Activated CD4-positive, alpha-beta T cell treated with anti-CD3 and anti-CD28 coated beads, Interleukin-2, amount 10 ng/mL, durations not matched to agents 7 days and 5 days (primary cell): ENCODE measurements around the gene VPS13D. TPM values are rescaled to one million over a fixed set of nuclear protein-coding genes. Genes with fewer than 3 reads are reported as not detected.
"Not testable (repeated sequence)": the region's sequence is repeated elsewhere in the genome, so short reads cannot be mapped to it uniquely, and the experiment has no call there.

ENCODE experiments used
- CTCF ChIA-PET: fragments of 350-600 bp; sonication (Branson Sonifier 250); formaldehyde crosslinking; loops from one replicate; lab custom pipeline; 2021; ENCODE audit warnings: antibody characterized with exemption; lab: Charles Lee
- POLR2A ChIA-PET: fragments of 350-600 bp; sonication (Branson Sonifier 250); formaldehyde crosslinking; loops from one replicate; lab custom pipeline; 2021; ENCODE audit warnings: antibody characterized with exemption; lab: Charles Lee
- DNase-seq: peaks from one replicate; pipeline ENCODE4 v3.0.0-alpha.2; 2020
- H3K27ac Mint-ChIP-seq: one replicate; pipeline ENCODE4 v1.8.0; 2021; ENCODE audit warnings: mild to moderate bottlenecking, moderate library complexity, mixed read lengths
- H3K27me3 Mint-ChIP-seq: one replicate; pipeline ENCODE4 v1.8.0; 2021; ENCODE audit warnings: mixed read lengths
- H3K36me3 Mint-ChIP-seq: one replicate; pipeline ENCODE4 v1.8.0; 2021; ENCODE audit warnings: low read depth, mixed read lengths
- H3K4me1 Mint-ChIP-seq: one replicate; pipeline ENCODE4 v1.8.0; 2021; ENCODE audit warnings: mixed read lengths
- H3K4me3 Mint-ChIP-seq: one replicate; pipeline ENCODE4 v1.8.0; 2021; ENCODE audit warnings: mild to moderate bottlenecking, moderate library complexity, mixed read lengths
- H3K9me3 Mint-ChIP-seq: one replicate; pipeline ENCODE4 v1.8.0; 2021; ENCODE audit warnings: mixed read lengths
- total RNA-seq, 2 experiments: library from RNA; stranded (reverse); gene quantifications; one replicate each; pipeline ENCODE4 v1.2.3, GENCODE V29; 2021

The VPS13D gene
- total RNA-seq, 2 experiments from 2014 or later = 34.0 to 41.9 TPM

DNA sequence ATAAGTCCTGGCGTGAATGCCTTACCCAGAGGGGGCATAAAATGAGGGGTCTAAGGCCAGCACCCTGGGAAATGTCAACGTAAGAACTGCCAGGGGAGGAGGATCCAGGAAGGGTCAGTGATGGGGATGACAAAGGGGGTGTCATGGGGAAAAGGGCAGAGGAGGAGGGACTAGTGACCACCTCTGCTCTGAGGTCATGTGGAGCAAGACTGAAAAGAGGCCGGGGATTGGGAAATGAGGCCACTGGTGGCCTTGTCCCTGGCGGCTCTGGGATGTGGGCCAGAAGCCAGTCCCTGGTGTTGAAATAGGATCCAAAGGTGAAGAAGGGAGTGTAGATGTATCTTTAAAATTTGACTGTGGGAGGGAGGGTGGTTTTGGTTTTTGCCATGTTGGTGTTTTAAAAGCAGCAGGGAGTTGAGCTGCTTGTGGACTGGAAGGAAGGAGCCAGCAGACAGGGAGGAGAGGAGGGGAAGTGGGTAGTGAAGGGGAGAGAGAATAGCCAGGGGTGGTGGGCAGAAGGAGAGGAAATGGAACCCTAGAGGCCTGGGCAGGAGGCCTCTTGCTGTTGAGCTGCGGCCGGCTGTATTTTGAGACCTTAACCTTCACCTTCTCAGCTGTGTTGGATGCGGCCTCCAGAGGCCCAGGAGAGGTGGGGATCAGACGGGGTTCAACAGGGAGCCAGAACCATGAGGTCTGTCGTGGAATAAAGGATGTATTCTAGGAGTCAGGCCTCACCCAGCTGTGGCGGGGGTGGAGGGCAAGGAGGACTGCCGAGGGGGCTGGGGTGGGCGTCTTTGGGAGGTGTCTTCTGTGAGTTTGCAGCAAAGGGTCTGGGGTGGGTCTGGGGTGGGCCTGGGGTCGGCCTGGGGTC, 295.7 kb downstream of the VPS13D start:
- Mint-ChIP-seq H3K27me3 (no peaks in the 10 kb centered on the region), H3K27ac (no peak overlapping the region), H3K4me3 (no peak overlapping the region), H3K4me1 (peaks cover 14% of the 10 kb centered on the region), H3K36me3 (no peaks in the 10 kb centered on the region), H3K9me3 (peaks cover 5% of the 10 kb centered on the region)
- CTCF ChIA-PET = interaction anchor here (1.3 kb wide), 2 partner anchors 15 to 50 kb away, joined by 3 read pairs; no protein-coding TSS in a partner anchor
- POLR2A ChIA-PET = interaction anchor here (0.6 kb wide), 1 partner anchor 137 kb away, joined by 3 read pairs; no protein-coding TSS in a partner anchor
- no peak for DNase-seq

DNA sequence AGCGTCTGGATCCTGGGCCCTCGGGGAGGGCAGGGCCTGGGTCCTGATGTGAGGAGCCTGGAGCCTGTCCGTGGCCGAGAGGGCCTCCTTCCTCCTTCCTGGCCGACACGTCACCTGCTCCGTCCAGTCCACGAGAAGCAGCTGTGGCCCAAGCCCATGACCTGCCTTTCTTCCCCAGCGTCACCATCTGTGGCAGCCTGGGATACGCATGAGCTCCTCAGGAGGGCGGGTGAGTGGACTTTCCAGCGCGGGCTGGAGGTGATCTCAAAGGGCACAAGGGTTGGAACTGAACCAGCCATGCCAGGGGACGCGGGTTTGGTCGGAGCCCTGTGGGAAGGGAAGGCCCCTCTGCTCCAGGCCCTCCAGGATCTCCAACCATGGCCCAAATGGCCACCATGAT, 297.7 kb downstream of the VPS13D start:
- ChIA-PET POLR2A (no interaction called here), CTCF (interaction anchor here (0.6 to 1.2 kb wide), 2 partner anchors 92 to 275 kb away, joined by 3 read pairs; no protein-coding TSS in a partner anchor)
- Mint-ChIP-seq H3K4me1 (peaks cover 14% of the 10 kb centered on the region), H3K36me3 (peaks cover 3% of the 10 kb centered on the region), H3K4me3 (no peak overlapping the region), H3K27ac (no peak overlapping the region), H3K27me3 (no peaks in the 10 kb centered on the region), H3K9me3 (peaks cover 5% of the 10 kb centered on the region)
- DNase-seq = no peak

DNA sequence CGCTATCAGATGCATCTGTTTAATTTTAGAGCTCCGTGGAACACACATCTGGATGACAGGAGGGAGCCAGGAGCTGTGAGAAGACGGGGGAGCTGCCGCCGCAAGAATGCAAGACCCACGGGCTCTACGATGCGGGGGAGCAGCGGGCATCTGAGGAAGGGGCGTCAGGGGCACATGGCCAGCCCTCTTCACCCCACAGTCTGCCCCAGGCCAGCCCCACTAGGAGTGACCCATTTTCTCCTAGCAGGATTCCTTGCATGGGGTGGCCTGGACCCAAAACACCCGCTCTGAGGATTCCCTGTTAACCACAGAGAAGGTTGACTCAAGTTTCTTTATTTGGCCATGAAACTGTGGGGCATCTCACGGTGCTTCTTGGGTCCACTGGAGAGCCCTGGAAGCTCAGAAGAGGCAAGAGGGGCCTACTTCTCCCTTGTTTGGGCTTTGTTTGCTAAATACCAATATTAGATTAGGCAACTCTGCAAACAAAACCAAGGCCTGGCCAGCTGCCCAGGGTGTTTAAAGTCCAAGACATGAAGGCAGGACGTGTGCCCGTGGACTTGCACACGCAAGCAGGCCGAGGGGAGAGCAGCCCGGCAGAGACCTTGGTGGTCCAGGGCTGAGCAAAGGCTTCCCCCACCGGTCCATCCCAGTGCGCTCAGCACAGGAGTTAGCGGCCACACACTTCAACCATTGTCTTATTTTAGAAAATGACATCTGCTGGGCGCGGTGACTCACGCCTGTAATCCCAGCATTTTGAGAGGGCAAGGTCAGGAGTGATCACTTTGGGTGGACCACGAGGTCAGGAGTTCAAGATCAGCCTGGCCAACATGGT, 298.4 kb downstream of the VPS13D start:
- DNase-seq = no peak
- peaks cover 14% of the 10 kb centered on the region for H3K4me1 Mint-ChIP-seq
- H3K4me3 Mint-ChIP-seq = no peak overlapping the region
- H3K9me3 Mint-ChIP-seq = peaks cover 5% of the 10 kb centered on the region
- POLR2A ChIA-PET = no interaction called here
- peaks cover 3% of the 10 kb centered on the region for H3K36me3 Mint-ChIP-seq
- H3K27me3 Mint-ChIP-seq = no peaks in the 10 kb centered on the region
- CTCF ChIA-PET = no interaction called here
- peak overlapping the region; percentile 5 for H3K27ac Mint-ChIP-seq

DNA sequence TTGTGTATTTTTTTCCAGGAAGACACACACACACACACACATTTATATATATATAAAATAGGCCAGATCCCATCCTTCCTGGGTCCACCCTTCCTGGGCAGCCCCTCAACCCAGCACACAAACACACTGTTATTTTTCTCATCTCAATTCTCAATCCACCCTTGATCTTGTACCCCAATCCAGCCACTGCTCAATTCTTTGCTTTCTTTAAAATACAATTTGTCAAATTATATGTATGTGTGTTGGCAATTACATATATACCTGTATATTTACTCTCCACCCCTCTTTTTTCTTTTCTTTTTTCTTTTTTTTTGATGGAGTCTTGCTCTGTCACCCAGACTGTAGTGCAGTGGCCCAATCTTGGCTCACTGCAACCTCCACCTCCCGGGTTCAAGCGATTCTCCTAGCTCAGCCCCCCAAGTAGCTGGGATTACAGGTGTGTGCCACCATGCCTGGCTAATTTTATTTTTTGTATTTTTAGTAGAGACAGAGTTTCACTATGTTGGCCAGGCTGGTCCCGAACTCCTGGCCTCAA, 299.9 kb downstream of the VPS13D start:
- POLR2A ChIA-PET = no interaction called here
- H3K36me3 Mint-ChIP-seq = peaks cover 5% of the 10 kb centered on the region
- no peaks in the 10 kb centered on the region for H3K27me3 Mint-ChIP-seq
- H3K27ac Mint-ChIP-seq = peak overlapping the region; percentile 26
- CTCF ChIA-PET = interaction anchor here (0.8 to 1.5 kb wide), 3 partner anchors 11 to 83 kb away, joined by 3 read pairs; no protein-coding TSS in a partner anchor
- no peak for DNase-seq
- peaks cover 16% of the 10 kb centered on the region for H3K4me1 Mint-ChIP-seq
- no peaks in the 10 kb centered on the region for H3K9me3 Mint-ChIP-seq
- H3K4me3 Mint-ChIP-seq = no peak overlapping the region

GRCh38 chr1:12530462-12531178, 300.8 kb downstream of the VPS13D start:
- no peak overlapping the region for H3K4me3 Mint-ChIP-seq
- peaks cover 11% of the 10 kb centered on the region for H3K36me3 Mint-ChIP-seq
- ChIA-PET POLR2A (no interaction called here), CTCF (interaction anchor here (0.8 to 1.5 kb wide), 2 partner anchors 12 to 82 kb away, joined by 3 read pairs; no protein-coding TSS in a partner anchor)
- H3K4me1 Mint-ChIP-seq = peaks cover 9% of the 10 kb centered on the region
- no peak overlapping the region for H3K27ac Mint-ChIP-seq
- DNase-seq = no peak
- H3K9me3 Mint-ChIP-seq = peaks cover 4% of the 10 kb centered on the region
- no peaks in the 10 kb centered on the region for H3K27me3 Mint-ChIP-seq

- peaks cover 7% of the 10 kb centered on the region for H3K9me3 Mint-ChIP-seq
- CTCF ChIA-PET = interaction anchor here (1.5 kb wide), 1 partner anchor 82 kb away, joined by 3 read pairs; no protein-coding TSS in a partner anchor
- DNase-seq = no peak
- peaks cover 9% of the 10 kb centered on the region for H3K4me1 Mint-ChIP-seq
- no peak overlapping the region for H3K27ac Mint-ChIP-seq
- POLR2A ChIA-PET = no interaction called here
- peaks cover 14% of the 10 kb centered on the region for H3K36me3 Mint-ChIP-seq
- H3K4me3 Mint-ChIP-seq = no peak overlapping the region
- H3K27me3 Mint-ChIP-seq = no peaks in the 10 kb centered on the region
Observed at GRCh38 chr1:12531179-12531499, 301.3 kb downstream of the VPS13D start.

DNA sequence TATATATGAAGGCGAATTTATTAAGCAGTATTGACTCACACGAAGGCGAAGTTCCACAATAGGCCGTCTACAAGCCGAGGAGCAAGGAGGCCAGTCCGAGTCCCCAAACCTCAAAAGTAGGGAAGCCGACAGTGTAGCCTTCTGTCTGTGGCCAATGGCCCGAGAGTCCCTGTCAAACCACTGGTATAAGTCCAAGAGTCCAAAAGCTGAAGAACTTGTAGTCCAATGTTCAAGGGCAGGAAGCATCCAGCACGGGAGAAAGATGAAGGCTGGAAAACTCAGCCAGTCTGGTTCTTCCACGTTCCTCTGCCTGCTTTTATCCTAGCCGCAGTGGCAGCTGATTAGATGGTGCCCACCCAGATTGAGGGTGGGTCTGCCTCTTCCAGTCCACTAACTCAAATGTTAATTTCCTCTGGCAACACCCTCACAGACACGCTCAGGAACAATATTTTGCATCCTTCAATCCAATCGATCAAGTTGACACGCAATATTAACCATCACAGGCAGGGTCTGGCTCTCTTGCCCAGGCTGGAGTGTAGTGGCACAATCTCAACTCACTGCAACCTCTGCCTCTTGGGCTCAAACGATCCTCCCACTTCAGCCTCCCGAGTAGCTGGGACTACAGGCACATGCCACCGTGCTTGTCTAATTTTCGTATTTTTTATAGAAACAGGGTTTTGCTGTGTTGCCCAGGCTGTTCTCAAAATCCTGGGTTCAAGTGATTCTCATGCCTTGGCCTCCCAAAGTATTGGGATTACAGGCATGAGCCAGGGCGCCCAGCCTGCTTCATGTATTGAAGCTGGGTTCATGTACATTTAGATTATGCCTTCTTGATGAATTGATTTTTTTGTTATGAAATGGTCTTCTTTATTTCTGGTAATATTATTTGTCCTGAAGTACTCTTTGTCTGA, 302.8 kb downstream of the VPS13D start:
- CTCF ChIA-PET = no interaction called here
- Mint-ChIP-seq H3K9me3 (peaks cover 19% of the 10 kb centered on the region), H3K27ac (no peak overlapping the region), H3K36me3 (peaks cover 26% of the 10 kb centered on the region), H3K4me3 (no peak overlapping the region), H3K27me3 (no peaks in the 10 kb centered on the region), H3K4me1 (peaks cover 16% of the 10 kb centered on the region)
- POLR2A ChIA-PET = no interaction called here
- no peak for DNase-seq

- Mint-ChIP-seq H3K9me3 (peaks cover 22% of the 10 kb centered on the region), H3K27me3 (no peaks in the 10 kb centered on the region), H3K36me3 (peaks cover 28% of the 10 kb centered on the region), H3K4me3 (no peak overlapping the region), H3K27ac (no peak overlapping the region), H3K4me1 (peaks cover 9% of the 10 kb centered on the region)
- ChIA-PET POLR2A (no interaction called here), CTCF (no interaction called here)
- DNase-seq = no peak
Observed at GRCh38 chr1:12536023-12536639, 306.3 kb downstream of the VPS13D start.

GRCh38 chr1:12537294-12537693, 307.5 kb downstream of the VPS13D start:
- no peak overlapping the region for H3K4me3 Mint-ChIP-seq
- no peak for DNase-seq
- ChIA-PET CTCF (interaction anchor here (1.2 kb wide), 1 partner anchor 83 kb away, joined by 3 read pairs; no protein-coding TSS in a partner anchor), POLR2A (no interaction called here)
- no peak overlapping the region for H3K27ac Mint-ChIP-seq
- H3K36me3 Mint-ChIP-seq = peaks cover 25% of the 10 kb centered on the region
- peaks cover 22% of the 10 kb centered on the region for H3K9me3 Mint-ChIP-seq
- peaks cover under 1% of the 10 kb centered on the region for H3K27me3 Mint-ChIP-seq
- peaks cover 9% of the 10 kb centered on the region for H3K4me1 Mint-ChIP-seq

GRCh38 chr1:12537906-12538461, 308.2 kb downstream of the VPS13D start:
- Mint-ChIP-seq H3K4me1 (peaks cover 9% of the 10 kb centered on the region), H3K36me3 (peaks cover 25% of the 10 kb centered on the region), H3K9me3 (peaks cover 22% of the 10 kb centered on the region), H3K27me3 (peaks cover 4% of the 10 kb centered on the region), H3K4me3 (no peak overlapping the region), H3K27ac (no peak overlapping the region)
- ChIA-PET CTCF (interaction anchor here (1.2 kb wide), 1 partner anchor 82 kb away, joined by 3 read pairs; no protein-coding TSS in a partner anchor), POLR2A (no interaction called here)
- no peak for DNase-seq

- POLR2A ChIA-PET = not testable (repeated sequence)
Observed at GRCh38 chr1:12538536-12538935, 308.7 kb downstream of the VPS13D start.

More at GRCh38 chr1:12538536-12538935, 308.7 kb downstream of the VPS13D start:
- H3K27me3 Mint-ChIP-seq, CTCF ChIA-PET, H3K27ac Mint-ChIP-seq, H3K4me1 Mint-ChIP-seq, H3K4me3 Mint-ChIP-seq, DNase-seq: not testable (repeated sequence)
- H3K36me3 Mint-ChIP-seq = peaks cover 25% of the 10 kb centered on the region
- peaks cover 22% of the 10 kb centered on the region for H3K9me3 Mint-ChIP-seq
